Osteoblast (primary cell): ENCODE data around the gene DIAPH3. TPM values are rescaled to one million over a fixed set of nuclear protein-coding genes. Genes with fewer than 3 reads are reported as not detected.

Source experiments
- DNase-seq: peaks from one replicate; pipeline ENCODE4 v3.0.0; 2011; ENCODE audit warnings: low spot score, mixed read lengths; ENCODE audit not compliant: insufficient read length; ENCODE audit errors: missing footprints
- H2AFZ ChIP-seq: 2 replicates; pipeline ENCODE4 v1.6.0; 2011; ENCODE audit warnings: mild to moderate bottlenecking, low read length
- H3K27ac ChIP-seq: 2 replicates; pipeline ENCODE4 v1.5.1; 2011; ENCODE audit warnings: mild to moderate bottlenecking, low read depth, low read length, moderate library complexity
- H3K27me3 ChIP-seq: 2 replicates; pipeline ENCODE4 v1.6.0; 2012; ENCODE audit warnings: mild to moderate bottlenecking, control low read depth, inconsistent platforms, low read length, moderate library complexity; ENCODE audit not compliant: insufficient read depth
- H3K36me3 ChIP-seq: 2 replicates; pipeline ENCODE4 v1.5.1; 2011; ENCODE audit warnings: mild to moderate bottlenecking, low read length, control low read depth, moderate library complexity; ENCODE audit not compliant: insufficient read depth
- H3K4me1 ChIP-seq: 2 replicates; pipeline ENCODE4 v1.5.1; 2011; ENCODE audit warnings: mild to moderate bottlenecking, low read length, control low read depth, moderate library complexity; ENCODE audit not compliant: insufficient read depth
- H3K4me2 ChIP-seq: 2 replicates; pipeline ENCODE4 v1.6.0; 2011; ENCODE audit warnings: mild to moderate bottlenecking, low read length; ENCODE audit not compliant: insufficient read depth
- H3K4me3 ChIP-seq: fragments of 200-600 bp; sonication (generic); 3 replicates; pipeline ENCODE4 v1.5.1; 2012; ENCODE audit warnings: mild to moderate bottlenecking, low read length, inconsistent platforms; ENCODE audit not compliant: insufficient read depth
- H3K79me2 ChIP-seq: 2 replicates; pipeline ENCODE4 v1.6.0; 2012; ENCODE audit warnings: mild to moderate bottlenecking, low read length, control low read depth, inconsistent platforms; ENCODE audit not compliant: insufficient read depth
- H3K9me3 ChIP-seq: 2 replicates; pipeline ENCODE4 v1.5.1; 2011; ENCODE audit warnings: low read depth, low read length, control low read depth
- H4K20me1 ChIP-seq: 2 replicates; pipeline ENCODE4 v1.6.0; 2012; ENCODE audit warnings: mild to moderate bottlenecking, low read length, control low read depth; ENCODE audit not compliant: insufficient read depth
- CTCF ChIP-seq: IDR thresholded peaks from 2 replicates; pipeline ENCODE4 v1.5.1; 2011; ENCODE audit warnings: mild to moderate bottlenecking, low read depth, low read length, moderate library complexity; ENCODE audit errors: extremely low read depth
- total RNA-seq: library from RNA; depleted of rRNA; stranded (reverse); fragments of >200 nt; gene quantifications from 2 replicates; pipeline ENCODE4 v1.2.3, GENCODE V29; 2012

The DIAPH3 gene
- total RNA-seq, 1 donor = 8.3 TPM

DNA sequence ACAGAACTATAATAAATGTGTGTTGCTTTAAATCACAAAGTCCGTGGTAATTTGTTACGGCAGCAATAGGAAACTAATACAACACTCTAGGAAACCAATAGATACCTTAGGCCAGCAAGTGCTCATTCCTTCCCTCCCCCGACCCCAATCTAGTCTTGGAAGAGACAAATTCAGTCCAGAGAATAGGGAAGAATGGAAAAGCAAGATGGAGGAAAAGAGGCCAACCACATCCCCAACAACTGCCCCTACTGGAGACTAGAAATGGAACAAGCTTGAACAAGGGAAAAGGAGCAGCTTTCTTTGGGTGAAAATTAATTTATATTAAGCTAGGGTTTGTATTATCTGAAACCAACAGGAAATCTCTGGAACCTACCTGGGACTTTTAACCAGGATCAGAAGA lies 54.4 kb downstream of the DIAPH3 start:
- H3K27me3 ChIP-seq = no peaks in the 10 kb centered on the region
- H3K4me2 ChIP-seq = no peak overlapping the region
- H2AFZ ChIP-seq = no peak overlapping the region
- no peaks in the 10 kb centered on the region for H4K20me1 ChIP-seq
- H3K27ac ChIP-seq = no peak overlapping the region
- peaks cover 69% of the 10 kb centered on the region for H3K79me2 ChIP-seq
- H3K36me3 ChIP-seq = peaks cover 17% of the 10 kb centered on the region
- H3K4me3 ChIP-seq = no peak overlapping the region
- no peak for TF ChIP-seq CTCF
- DNase-seq = no peak
- no peaks in the 10 kb centered on the region for H3K9me3 ChIP-seq
- peaks cover 26% of the 10 kb centered on the region for H3K4me1 ChIP-seq

- Histone ChIP-seq H4K20me1 (no peaks in the 10 kb centered on the region), H3K4me2 (no peak overlapping the region), H2AFZ (no peak overlapping the region), H3K36me3 (peaks cover 17% of the 10 kb centered on the region), H3K27ac (no peak overlapping the region), H3K4me3 (no peak overlapping the region), H3K27me3 (no peaks in the 10 kb centered on the region), H3K4me1 (peaks cover 26% of the 10 kb centered on the region), H3K79me2 (peaks cover 67% of the 10 kb centered on the region), H3K9me3 (no peaks in the 10 kb centered on the region)
- no peak for TF ChIP-seq CTCF
- no peak for DNase-seq
These were observed 55.1 kb downstream of the DIAPH3 start for GRCh38 chr13:60108589-60108988.

- no peak overlapping the region for H3K4me2 ChIP-seq
- peaks cover 4% of the 10 kb centered on the region for H3K36me3 ChIP-seq
- H3K4me1 ChIP-seq = peaks cover 2% of the 10 kb centered on the region
- H3K9me3 ChIP-seq = no peaks in the 10 kb centered on the region
- H4K20me1 ChIP-seq = no peaks in the 10 kb centered on the region
- no peak overlapping the region for H3K27ac ChIP-seq
- peak overlapping the region; percentile 7 for H2AFZ ChIP-seq
- H3K27me3 ChIP-seq = no peaks in the 10 kb centered on the region
- H3K79me2 ChIP-seq = peaks cover 83% of the 10 kb centered on the region
- H3K4me3 ChIP-seq = no peak overlapping the region
- DNase-seq = no peak
- no peak for TF ChIP-seq CTCF
These were observed 63.9 kb downstream of the DIAPH3 start for GRCh38 chr13:60099631-60100420.

DNA sequence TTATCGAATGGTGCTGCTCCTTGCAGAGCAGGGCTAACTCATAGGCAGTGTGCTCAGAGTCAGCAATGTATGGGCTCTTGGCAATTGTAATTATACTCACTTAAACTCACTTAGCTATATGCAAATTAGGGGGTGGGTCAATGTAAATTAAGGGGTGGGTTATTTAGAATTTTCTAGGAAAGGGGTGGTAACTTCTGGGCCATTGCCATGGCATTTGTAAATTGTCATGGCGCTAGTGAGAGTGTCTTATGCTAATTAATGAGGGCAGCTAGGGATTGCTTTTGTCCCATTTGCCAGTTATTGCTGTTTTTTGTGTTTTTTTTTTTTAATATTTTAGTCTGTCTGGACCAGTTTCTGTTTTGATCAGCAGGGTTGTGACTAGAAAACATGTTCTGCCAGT lies 68.4 kb downstream of the DIAPH3 start:
- no peak overlapping the region for H3K27ac ChIP-seq
- H3K9me3 ChIP-seq = no peaks in the 10 kb centered on the region
- peaks cover 13% of the 10 kb centered on the region for H3K4me1 ChIP-seq
- peak overlapping the region; percentile 52 for H2AFZ ChIP-seq
- DNase-seq = no peak
- H3K79me2 ChIP-seq = peaks cover 51% of the 10 kb centered on the region
- H3K4me3 ChIP-seq = no peak overlapping the region
- peak overlapping the region; percentile 40 for H3K4me2 ChIP-seq
- H4K20me1 ChIP-seq = no peaks in the 10 kb centered on the region
- H3K27me3 ChIP-seq = no peaks in the 10 kb centered on the region
- no peak for TF ChIP-seq CTCF
- H3K36me3 ChIP-seq = no peaks in the 10 kb centered on the region
